Heart left ventricle (tissue), 13 donors: ENCODE data around the gene PARS2.

ENCODE experiments used
- CTCF ChIP-seq, 12 donors: fragments of 200-600 bp; sonication (generic) in 4 of 12; IDR thresholded peaks; one replicate each; pipeline versions ENCODE4 v1.5.0 to v1.8.0; 2018 to 2022; ENCODE audit warnings: antibody characterized with exemption in 12 of 12, mild to moderate bottlenecking in 5 of 12
- POLR2A ChIP-seq, 2 donors: fragments of 450-650 bp; IDR thresholded peaks; one replicate each; pipeline ENCODE4 v1.6.1; 2017; ENCODE audit warnings: antibody characterized with exemption in 2 of 2, mild to moderate bottlenecking in 2 of 2, moderate library complexity in 2 of 2
- donor health status: ischemic (EF 13 %, LVEDD 7.1; RV severe dilation, severe dysfunction).
- donor health status: DM: no; HTN: yes; CAD: no.
- donor health status: DM: no; HTN: no; CAD: no.
- donor health status: ischemic (EF 25% LVEDD 6.9; RV normal size, moderate dysfunction).
- donor health status: ischemic (EF 25% LVEDD 5.7; RV mildly dilated, moderate dysfunction).
- donor health status: ischemic (EF 35%, LVEDD 5.7; RV mildly dilated, moderate dysfunction).
- donor health status: nonischemic (EF 11% LVEDD 7.7; RV severe dilation, severe dysfunction).
- donor health status: DM: yes; HTN: yes; CAD: no.
- donor health status: PGD.
- donor health status: ischemic (EF 29% LVEDD 5.4; RV normal size, mild dysfunction).
- donor health status: nonischemic (EF 23%, LVEDD 6.1; RV moderate dilation, normal function).

GRCh38 chr1:54754486-54755285 lies 9.6 kb downstream of the PARS2 start:
- TF ChIP-seq POLR2A (IDR thresholded peaks at IDR 0.05) (no peak), CTCF (IDR thresholded peaks at IDR 0.05) (no peak)
